GM12891 (cell line): ENCODE results near the gene GLDN. TPM values are rescaled to one million over a fixed set of nuclear protein-coding genes. Genes with fewer than 3 reads are reported as not detected.

Source experiments
- DNase-seq: peaks from one replicate; pipeline ENCODE4 v3.0.0; 2011; ENCODE audit warnings: low spot score; ENCODE audit not compliant: insufficient read length
- FAIRE-seq: peaks from 2 replicates; lab custom pipeline; 2011; peaks lifted over from hg19 to GRCh38; lab: Jason Lieb, UNC
- PAX5 ChIP-seq: IDR thresholded peaks from 2 replicates; pipeline ENCODE4 v1.6.1; 2011; ENCODE audit warnings: low read length, moderate library complexity, mild to moderate bottlenecking; ENCODE audit not compliant: insufficient read depth, severe bottlenecking
- POLR2A ChIP-seq: IDR thresholded peaks from 2 replicates; pipeline ENCODE4 v1.6.1; 2011; ENCODE audit warnings: low read depth, low read length, control low read depth
- POLR2AphosphoS5 ChIP-seq: IDR thresholded peaks from 2 replicates; pipeline ENCODE4 v1.6.1; 2011; ENCODE audit warnings: low read depth, low read length, control low read depth
- POU2F2 ChIP-seq: IDR thresholded peaks from 2 replicates; pipeline ENCODE4 v1.6.1; 2011; ENCODE audit warnings: low read depth, mild to moderate bottlenecking, control low read depth, low read length, moderate library complexity
- SPI1 ChIP-seq: IDR thresholded peaks from 2 replicates; pipeline ENCODE4 v1.6.1; 2011; ENCODE audit warnings: low read depth, low read length, control low read depth
- TAF1 ChIP-seq: IDR thresholded peaks from 2 replicates; pipeline ENCODE4 v1.6.1; 2011; ENCODE audit warnings: low read depth, low read length, control low read depth
- polyA plus RNA-seq: library from polyadenylated mRNA; unstranded; fragments of >200 nt; gene quantifications from one replicate; pipeline ENCODE4 v1.2.1, GENCODE V29; 2012; ENCODE audit warnings: low read depth, missing spikeins, inconsistent platforms; ENCODE audit not compliant: missing spikeins

The GLDN gene
- not detected for polyA plus RNA-seq

GRCh38 chr15:51341366-51342226, at the start of gene GLDN:
Gene GLDN (plus strand): TSS chr15:51341655. CDS start chr15:51341685, 30 bp downstream.
- no peak for FAIRE-seq
- DNase-seq, result no peak
- TF ChIP-seq POLR2AphosphoS5, result no peak
- no peak for TF ChIP-seq TAF1
- no peak for TF ChIP-seq SPI1
- no peak for TF ChIP-seq POU2F2
- TF ChIP-seq POLR2A, result no peak
- no peak for TF ChIP-seq PAX5

- no peak for TF ChIP-seq POLR2A
- TF ChIP-seq POLR2AphosphoS5, result no peak
- TF ChIP-seq SPI1, result no peak
- TF ChIP-seq PAX5, result no peak
- TF ChIP-seq TAF1, result no peak
- TF ChIP-seq POU2F2, result no peak
- DNase-seq (no peak), FAIRE-seq (no peak)
These were observed 42.8 kb upstream of the GLDN start for GRCh38 chr15:51298620-51299019.

- no peak for DNase-seq
- no peak for FAIRE-seq
- no peak for TF ChIP-seq POU2F2
- TF ChIP-seq POLR2A, result no peak
- TF ChIP-seq TAF1, result no peak
- TF ChIP-seq POLR2AphosphoS5, result no peak
- TF ChIP-seq SPI1, result no peak
- no peak for TF ChIP-seq PAX5
These were observed 42.1 kb upstream of the GLDN start for GRCh38 chr15:51299187-51300015.

GRCh38 chr15:51302480-51302879, 39.0 kb upstream of the GLDN start:
- FAIRE-seq, result no peak
- DNase-seq, result no peak
- TF ChIP-seq SPI1 (no peak), TAF1 (no peak), POU2F2 (no peak), POLR2A (no peak), POLR2AphosphoS5 (no peak), PAX5 (no peak)

GRCh38 chr15:51303462-51303980, 37.9 kb upstream of the GLDN start:
- no peak for DNase-seq
- no peak for FAIRE-seq
- TF ChIP-seq SPI1 (peak; percentile 71), POU2F2 (no peak), TAF1 (no peak), PAX5 (no peak), POLR2AphosphoS5 (no peak), POLR2A (no peak)

GRCh38 chr15:51307325-51307724, 34.1 kb upstream of the GLDN start:
- DNase-seq, result no peak
- no peak for FAIRE-seq
- TF ChIP-seq POLR2AphosphoS5 (no peak), PAX5 (no peak), TAF1 (no peak), SPI1 (no peak), POLR2A (no peak), POU2F2 (no peak)

- FAIRE-seq (no peak), DNase-seq (no peak)
- TF ChIP-seq PAX5, result no peak
- no peak for TF ChIP-seq SPI1
- no peak for TF ChIP-seq POU2F2
- TF ChIP-seq POLR2AphosphoS5, result no peak
- TF ChIP-seq POLR2A, result no peak
- TF ChIP-seq TAF1, result no peak
These were observed 33.6 kb upstream of the GLDN start for GRCh38 chr15:51307811-51308210.

- FAIRE-seq (no peak), DNase-seq (no peak)
- TF ChIP-seq PAX5, result no peak
- TF ChIP-seq POLR2AphosphoS5, result no peak
- TF ChIP-seq SPI1, result no peak
- TF ChIP-seq TAF1, result no peak
- no peak for TF ChIP-seq POU2F2
- no peak for TF ChIP-seq POLR2A
These were observed 31.4 kb upstream of the GLDN start for GRCh38 chr15:51310064-51310463.

- no peak for FAIRE-seq
- TF ChIP-seq POLR2A, result no peak
- TF ChIP-seq TAF1, result no peak
- DNase-seq, result no peak
These were observed 29.9 kb upstream of the GLDN start for GRCh38 chr15:51311510-51311909.
